H9 (cell line): ENCODE results near the gene PTGS1. TPM values are rescaled to one million over a fixed set of nuclear protein-coding genes. Genes with fewer than 3 reads are reported as not detected.
A peak's percentile ranks its signal among the peaks of the same experiment; 100 is the strongest.

Experiments
- DNase-seq: peaks from one replicate; pipeline ENCODE4 v3.0.0-alpha.2; 2017
- H2AFZ ChIP-seq: one replicate; pipeline ENCODE4 v1.6.1; 2013; ENCODE audit warnings: mild to moderate bottlenecking, low read length, control low read depth, moderate library complexity
- H2AK5ac ChIP-seq: 2 replicates; pipeline ENCODE4 v1.6.1; 2013; ENCODE audit warnings: low read length, control low read depth, mixed read lengths; ENCODE audit not compliant: insufficient read length
- H2BK120ac ChIP-seq: one replicate; pipeline ENCODE4 v1.6.1; 2013; ENCODE audit warnings: low read depth, mild to moderate bottlenecking, low read length, control low read depth, inconsistent platforms; ENCODE audit not compliant: poor library complexity, severe bottlenecking
- H2BK12ac ChIP-seq: 2 replicates; pipeline ENCODE4 v1.6.1; 2013; ENCODE audit warnings: low read length, control low read depth, mixed read lengths, low read depth; ENCODE audit not compliant: insufficient read length
- H2BK15ac ChIP-seq: 2 replicates; pipeline ENCODE4 v1.6.1; 2013; ENCODE audit warnings: low read depth, low read length, control low read depth
- H2BK20ac ChIP-seq: one replicate; pipeline ENCODE4 v1.6.1; 2013; ENCODE audit warnings: low read depth, mild to moderate bottlenecking, low read length, control low read depth, inconsistent platforms; ENCODE audit not compliant: poor library complexity, severe bottlenecking
- H2BK5ac ChIP-seq: 2 replicates; pipeline ENCODE4 v1.6.1; 2013; ENCODE audit warnings: low read length, control low read depth, mixed read lengths; ENCODE audit not compliant: insufficient read length
- H3K14ac ChIP-seq: 2 replicates; pipeline ENCODE4 v1.6.1; 2013; ENCODE audit warnings: low read length, control low read depth; ENCODE audit not compliant: insufficient read depth
- H3K18ac ChIP-seq: 2 replicates; pipeline ENCODE4 v1.6.1; 2013; ENCODE audit warnings: low read depth, mild to moderate bottlenecking, mixed read lengths, low read length, control low read depth; ENCODE audit not compliant: insufficient read length
- H3K23ac ChIP-seq: 2 replicates; pipeline ENCODE4 v1.6.1; 2013; ENCODE audit warnings: low read length, control low read depth, mixed read lengths, low read depth; ENCODE audit not compliant: insufficient read length
- H3K23me2 ChIP-seq: 2 replicates; pipeline ENCODE4 v1.6.1; 2013; ENCODE audit warnings: low read depth, mild to moderate bottlenecking, mixed read lengths, low read length, control low read depth; ENCODE audit not compliant: insufficient read length, poor library complexity, severe bottlenecking
- H3K27ac ChIP-seq: 2 replicates; pipeline ENCODE4 v1.5.1; 2013; ENCODE audit warnings: low read length, control low read depth, mixed read lengths, low read depth; ENCODE audit not compliant: insufficient read length
- H3K27me3 ChIP-seq: 2 replicates; pipeline ENCODE4 v1.6.1; 2013; ENCODE audit warnings: low read length, control low read depth, inconsistent platforms; ENCODE audit not compliant: insufficient read depth
- H3K4ac ChIP-seq: 2 replicates; pipeline ENCODE4 v1.6.1; 2013; ENCODE audit warnings: low read depth, mild to moderate bottlenecking, control low read depth, inconsistent platforms, low read length, moderate library complexity
- H3K4me1 ChIP-seq: 2 replicates; pipeline ENCODE4 v1.6.1; 2013; ENCODE audit warnings: low read length, control low read depth, inconsistent platforms; ENCODE audit not compliant: insufficient read depth
- H3K4me2 ChIP-seq: 2 replicates; pipeline ENCODE4 v1.6.1; 2013; ENCODE audit warnings: low read length, control low read depth, mixed read lengths; ENCODE audit not compliant: insufficient read length, insufficient read depth
- H3K56ac ChIP-seq: 2 replicates; pipeline ENCODE4 v1.6.1; 2013; ENCODE audit warnings: low read depth, mild to moderate bottlenecking, mixed read lengths, low read length, control low read depth; ENCODE audit not compliant: insufficient read length
- H3K79me1 ChIP-seq: 2 replicates; pipeline ENCODE4 v1.6.1; 2013; ENCODE audit warnings: low read depth, mild to moderate bottlenecking, moderate library complexity, low read length, control low read depth, inconsistent platforms; ENCODE audit not compliant: insufficient read depth, poor library complexity, severe bottlenecking
- H3K79me2 ChIP-seq: 2 replicates; pipeline ENCODE4 v1.6.1; 2013; ENCODE audit warnings: low read length, control low read depth, inconsistent platforms; ENCODE audit not compliant: insufficient read depth
- H3K9ac ChIP-seq: 2 replicates; pipeline ENCODE4 v1.6.1; 2013; ENCODE audit warnings: low read length, control low read depth, mixed read lengths; ENCODE audit not compliant: insufficient read length; ENCODE audit errors: extremely low read depth
- H3K9me3 ChIP-seq: one replicate; pipeline ENCODE4 v1.6.1; 2013; ENCODE audit warnings: low read depth, low read length, inconsistent platforms; ENCODE audit not compliant: control insufficient read depth
- H3T11ph ChIP-seq: one replicate; pipeline ENCODE4 v1.6.1; 2013; ENCODE audit warnings: mild to moderate bottlenecking, low read length, control low read depth, inconsistent platforms
- H4K20me1 ChIP-seq: one replicate; pipeline ENCODE4 v1.6.1; 2013; ENCODE audit not compliant: control insufficient read depth, insufficient read length, insufficient read depth
- H4K5ac ChIP-seq: 2 replicates; pipeline ENCODE4 v1.6.1; 2013; ENCODE audit warnings: low read depth, mild to moderate bottlenecking, mixed read lengths, low read length, control low read depth; ENCODE audit not compliant: insufficient read length
- H4K8ac ChIP-seq: replicated peaks from 2 replicates; pipeline ENCODE4 v1.6.1; 2013; ENCODE audit warnings: low read length, control low read depth, mixed read lengths, low read depth; ENCODE audit not compliant: insufficient read length
- H4K91ac ChIP-seq: 2 replicates; pipeline ENCODE4 v1.6.1; 2013; ENCODE audit warnings: low read depth, mild to moderate bottlenecking, moderate library complexity, mixed read lengths, low read length, control low read depth; ENCODE audit not compliant: insufficient read length
- H3K27ac Mint-ChIP-seq, 3 experiments: 2 replicates in 2 of 3; 3 replicates in 1 of 3; pipeline ENCODE4 v1.8.0; 2020 to 2021; ENCODE audit warnings: mixed read lengths in 3 of 3, mild to moderate bottlenecking in 1 of 3, moderate library complexity in 1 of 3
- H3K27me3 Mint-ChIP-seq: 2 replicates; pipeline ENCODE4 v1.8.0; 2021; ENCODE audit warnings: low read depth, mild to moderate bottlenecking, moderate library complexity, mixed read lengths
- H3K36me3 Mint-ChIP-seq, 3 experiments: 2 replicates in 2 of 3; 3 replicates in 1 of 3; pipeline ENCODE4 v1.8.0; 2020 to 2021; ENCODE audit warnings: low read depth in 3 of 3, mixed read lengths in 3 of 3; ENCODE audit not compliant: insufficient read depth in 1 of 3
- H3K4me1 Mint-ChIP-seq, 2 experiments: 2 replicates each; pipeline ENCODE4 v1.8.0; 2020; ENCODE audit warnings: mixed read lengths in 2 of 2
- H3K4me3 Mint-ChIP-seq, 2 experiments: 2 replicates in 1 of 2; 3 replicates in 1 of 2; pipeline ENCODE4 v1.8.0; 2020 to 2021; ENCODE audit warnings: mild to moderate bottlenecking in 2 of 2, mixed read lengths in 2 of 2, moderate library complexity in 1 of 2
- H3K9me3 Mint-ChIP-seq, 2 experiments: 2 replicates in 1 of 2; 3 replicates in 1 of 2; pipeline ENCODE4 v1.8.0; 2020; ENCODE audit warnings: mild to moderate bottlenecking in 2 of 2, mixed read lengths in 2 of 2, moderate library complexity in 1 of 2
- CTCF ChIP-seq: fragments of 200-600 bp; sonication (generic); conservative IDR thresholded peaks from 3 replicates; pipeline ENCODE4 v1.8.0; 2021; ENCODE audit warnings: antibody characterized with exemption, mild to moderate bottlenecking
- WGBS: extraction: QIAGEN DNeasy Blood & Tissue Kit; methylation state at CpG from one replicate; pipeline ENCODE4 v1.1.7; 2013; ENCODE audit warnings: missing lambda C conversion rate, low lambda C conversion rate, mixed read lengths; ENCODE audit not compliant: insufficient read length; ENCODE audit errors: extremely low coverage; 5-methylcytosine and 5-hydroxymethylcytosine counted together
- total RNA-seq: library from RNA; stranded (reverse); gene quantifications from 2 replicates; pipeline ENCODE4 v1.2.1, GENCODE V29; 2021

The PTGS1 gene
- total RNA-seq, 1 experiment from 2014 or later, result 1.3 TPM

- Histone ChIP-seq H3K23me2 (peaks cover 13% of the 10 kb centered on the region), H4K5ac (no peak overlapping the region), H2BK12ac (no peak overlapping the region), H3K79me2 (no peaks in the 10 kb centered on the region), H4K8ac (no peak overlapping the region), H3K4ac (no peak overlapping the region), H3K4me2 (no peak overlapping the region), H3K9ac (no peak overlapping the region), H4K91ac (no peak overlapping the region), H3K18ac (no peak overlapping the region), H3T11ph (no peak overlapping the region), H3K27ac (no peak overlapping the region), H3K27me3 (peaks cover 6% of the 10 kb centered on the region; the same call in 1 of the 2 replicates), H4K20me1 (no peaks in the 10 kb centered on the region), H3K56ac (no peak overlapping the region), H3K14ac (no peak overlapping the region), H2AFZ (no peak overlapping the region), H2BK120ac (no peak overlapping the region), H3K79me1 (no peaks in the 10 kb centered on the region), H2AK5ac (no peak overlapping the region), H3K4me1 (no peaks in the 10 kb centered on the region; the same call in 1 of the 2 replicates), H2BK20ac (no peak overlapping the region), H3K23ac (no peak overlapping the region), H2BK5ac (no peak overlapping the region), H2BK15ac (no peak overlapping the region), H3K9me3 (no peaks in the 10 kb centered on the region)
- WGBS, result no CpG with 5 or more reads among the region's 4 CpGs
- H3K27me3 Mint-ChIP-seq, result peaks cover 34% of the 10 kb centered on the region
- peaks cover 7 to 9% of the 10 kb centered on the region in 2 experiments; a peak in 3 of 5 replicates for H3K9me3 Mint-ChIP-seq
- H3K4me3 Mint-ChIP-seq, result peak overlapping the region in 1 of 2 experiments; percentile 43; a peak in 2 of 5 replicates
- DNase-seq, result no peak
- H3K27ac Mint-ChIP-seq, result no peak overlapping the region
- H3K4me1 Mint-ChIP-seq, result peaks cover 9 to 13% of the 10 kb centered on the region in 2 experiments
- TF ChIP-seq CTCF, result no peak
- H3K36me3 Mint-ChIP-seq, result no peaks in the 10 kb centered on the region; a peak in 1 of 7 replicates
Measured at GRCh38 chr9:122349201-122349600, 21.6 kb upstream of the PTGS1 start.
